Endometrial microvascular endothelial cells (primary cell): ENCODE measurements around the gene SMIM20. TPM values are rescaled to one million over a fixed set of nuclear protein-coding genes. Genes with fewer than 3 reads are reported as not detected.

Experiments used
- in situ Hi-C: cut with HindIII; loops from 2 replicates; pipeline ENCODE4 v1.10.0; 2017; ENCODE audit warnings: low sequenced_read_pairs, low pct_unique_long_range_greater_than_20kb; ENCODE audit errors: inconsistent ontology term
- total RNA-seq: library from RNA; depleted of rRNA; stranded (reverse); fragments of >200 nt; gene quantifications from one replicate; pipeline ENCODE4 v1.2.3, GENCODE V29; 2015; ENCODE audit errors: inconsistent ontology term

Gene SMIM20
- total RNA-seq, 1 donor from 2014 or later = 28.1 TPM

DNA sequence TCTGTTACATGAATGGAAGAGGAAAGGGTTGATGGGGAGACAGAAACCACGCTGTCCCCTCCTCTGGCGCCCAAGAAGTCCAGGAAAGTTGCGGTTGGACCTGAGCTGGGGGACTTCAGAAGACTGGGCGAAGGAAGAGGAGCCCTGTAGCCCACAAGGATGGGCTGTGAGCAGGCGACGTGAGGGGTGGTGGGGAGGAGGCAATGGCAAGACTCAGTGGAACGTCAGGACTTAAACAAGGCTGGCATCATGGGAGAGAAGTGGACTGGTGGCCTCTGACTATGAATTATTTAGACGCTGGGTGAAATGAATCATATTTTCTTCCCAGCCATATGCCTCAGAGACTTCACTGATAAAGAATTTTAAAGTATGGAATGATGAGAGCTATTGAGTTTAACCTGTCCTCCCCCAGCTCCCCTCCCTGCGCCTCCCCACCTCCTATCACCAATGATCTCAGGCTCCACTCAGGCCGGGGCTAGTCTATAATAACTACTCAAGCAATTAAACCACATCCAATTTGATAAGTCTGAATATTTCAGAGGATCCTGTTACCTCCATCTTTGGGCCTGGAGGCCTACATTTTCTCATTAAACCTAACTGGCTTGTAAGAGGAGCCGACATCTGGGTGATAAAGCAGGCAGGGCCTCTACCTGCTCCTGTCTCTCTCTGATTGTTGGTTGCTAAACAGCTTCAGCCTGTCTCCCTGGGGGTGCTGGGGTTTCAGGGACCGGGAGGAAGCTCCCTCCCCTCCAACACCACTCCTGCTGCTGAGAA is 63.6 kb downstream of the SMIM20 start:
- in situ Hi-C loops = no loop called here

DNA sequence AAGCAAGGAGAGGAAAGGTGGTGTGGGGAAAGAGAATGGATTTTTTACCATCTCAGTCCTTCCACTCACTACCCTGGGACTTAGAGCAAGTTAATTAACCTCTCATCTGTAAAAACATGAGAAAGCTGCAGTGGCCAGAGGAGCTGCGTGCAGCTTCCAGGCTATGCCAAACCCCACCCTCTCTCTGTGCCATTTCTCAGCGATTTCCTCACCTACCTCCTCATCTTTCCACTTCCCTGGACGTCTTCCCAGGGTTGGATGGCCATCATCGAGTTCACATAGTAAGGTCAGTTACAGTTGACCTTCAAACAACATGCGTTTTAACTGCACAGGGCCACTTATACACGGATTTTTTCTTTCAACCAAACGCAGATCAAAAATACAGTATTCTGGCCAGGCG is 64.3 kb downstream of the SMIM20 start:
- in situ Hi-C loops = no loop called here

Other genes starting within 250 kb of the SMIM20 start
- 58.4 TPM for gene SEL1L3, start 51.2 kb upstream of the SMIM20 start, total RNA-seq